Gastroesophageal sphincter (tissue), 4 donors: ENCODE measurements around the gene PDE1A. TPM values are rescaled to one million over a fixed set of nuclear protein-coding genes. Genes with fewer than 3 reads are reported as not detected.

Source experiments
- ATAC-seq: fragments of 150-250 bp; one replicate; pipeline ENCODE4 v1.9.1; 2016; ENCODE audit warnings: mild to moderate bottlenecking, moderate library complexity
- H3K27ac ChIP-seq, 4 donors: fragments of 200-600 bp; sonication (generic) in 3 of 4; 1 replicate in 3 of 4; 2 replicates in 1 of 4; pipeline ENCODE4 v1.5.1; 2016 to 2019
- H3K27me3 ChIP-seq: fragments of 200-600 bp; sonication (generic); one replicate; pipeline ENCODE4 v1.5.1; 2019
- H3K36me3 ChIP-seq, 2 donors: fragments of 200-600 bp; sonication (generic); one replicate each; pipeline ENCODE4 v1.5.1; 2019; ENCODE audit warnings: control low read depth in 1 of 2
- H3K4me1 ChIP-seq, 3 donors: fragments of 200-600 bp; sonication (generic); 1 replicate in 2 of 3; 2 replicates in 1 of 3; pipeline ENCODE4 v1.5.1; 2016 to 2019; ENCODE audit warnings: control low read depth in 2 of 3
- H3K4me3 ChIP-seq, 2 donors: fragments of 200-600 bp; sonication (generic); one replicate each; pipeline ENCODE4 v1.5.1; 2019; ENCODE audit warnings: mild to moderate bottlenecking in 1 of 2, moderate library complexity in 1 of 2
- H3K9me3 ChIP-seq, 3 donors: fragments of 200-600 bp; sonication (generic); one replicate each; pipeline ENCODE4 v1.5.1; 2017 to 2019; ENCODE audit warnings: control low read depth in 2 of 3
- CTCF ChIP-seq, 4 experiments: fragments of 200-600 bp in 2 of 4; fragments of 450-650 bp in 2 of 4; sonication (generic) in 1 of 4; IDR thresholded peaks; one replicate each; pipeline ENCODE4 v1.5.1; 2017 to 2019; ENCODE audit warnings: antibody characterized with exemption in 4 of 4, mild to moderate bottlenecking in 2 of 4, moderate library complexity in 2 of 4
- EP300 ChIP-seq: sonication (generic); formaldehyde crosslinking; IDR thresholded peaks from one replicate; pipeline ENCODE4 v1.6.1; 2017; ENCODE audit warnings: antibody characterized with exemption, mild to moderate bottlenecking
- POLR2A ChIP-seq, 2 donors: fragments of 450-650 bp; IDR thresholded peaks; one replicate each; pipeline ENCODE4 v1.6.1; 2017; ENCODE audit warnings: antibody characterized with exemption in 2 of 2, mild to moderate bottlenecking in 2 of 2, moderate library complexity in 1 of 2
- POLR2AphosphoS5 ChIP-seq: sonication (generic); formaldehyde crosslinking; IDR thresholded peaks from one replicate; pipeline ENCODE4 v1.6.1; 2017; ENCODE audit warnings: antibody characterized with exemption
- WGBS, 2 donors: methylation state at CpG; one replicate each; pipeline ENCODE4 v1.1.5; 2018; ENCODE audit warnings: low coverage in 1 of 2; 5-methylcytosine and 5-hydroxymethylcytosine counted together
- total RNA-seq, 4 donors: library from RNA; depleted of rRNA; stranded (reverse); fragments of >200 nt; gene quantifications; one replicate each; pipeline ENCODE4 v1.1.0, GENCODE V29; 2016

Gene PDE1A
- total RNA-seq, 4 donors from 2014 or later: 7.2 to 17.2 (median 11.8) TPM

- Histone ChIP-seq H3K9me3 (no peaks in the 10 kb centered on the region), H3K27me3 (no peaks in the 10 kb centered on the region), H3K4me3 (no peak overlapping the region), H3K4me1 (no peaks in the 10 kb centered on the region), H3K27ac (no peak overlapping the region), H3K36me3 (no peaks in the 10 kb centered on the region)
- WGBS, 2 donors: 75% methylated on average over 2 of the region's 4 CpGs; no CpG with 5 or more reads in 1 of the 2 donors
- ATAC-seq: no peak
- no peak for TF ChIP-seq EP300
- TF ChIP-seq POLR2A (IDR thresholded peaks at IDR 0.05): no peak
- TF ChIP-seq CTCF (IDR thresholded peaks at IDR 0.05): no peak
- no peak for TF ChIP-seq POLR2AphosphoS5
These were observed 218.4 kb downstream of the PDE1A start for GRCh38 chr2:182208421-182208820.

GRCh38 chr2:182207049-182207746 lies 219.6 kb downstream of the PDE1A start:
- ATAC-seq: no peak
- H3K4me1 ChIP-seq: no peaks in the 10 kb centered on the region
- no peaks in the 10 kb centered on the region for H3K27me3 ChIP-seq
- H3K36me3 ChIP-seq: no peaks in the 10 kb centered on the region
- TF ChIP-seq EP300 (no peak), POLR2A (IDR thresholded peaks at IDR 0.05) (no peak), CTCF (IDR thresholded peaks at IDR 0.05) (no peak), POLR2AphosphoS5 (no peak)
- H3K9me3 ChIP-seq: no peaks in the 10 kb centered on the region
- no peak overlapping the region for H3K27ac ChIP-seq
- H3K4me3 ChIP-seq: no peak overlapping the region
- WGBS, 2 donors: 80 to 93% methylated on average over 4 to 5 of the region's 5 CpGs

- Histone ChIP-seq H3K36me3 (peaks cover 0 to 6% of the 10 kb centered on the region in 2 donors), H3K27me3 (no peaks in the 10 kb centered on the region), H3K9me3 (no peaks in the 10 kb centered on the region), H3K27ac (no peak overlapping the region), H3K4me3 (no peak overlapping the region), H3K4me1 (no peaks in the 10 kb centered on the region)
- ATAC-seq: no peak
- TF ChIP-seq POLR2AphosphoS5 (no peak), EP300 (no peak), POLR2A (IDR thresholded peaks at IDR 0.05) (no peak), CTCF (IDR thresholded peaks at IDR 0.05) (no peak)
These were observed 229.3 kb downstream of the PDE1A start for GRCh38 chr2:182197529-182197928.

- Histone ChIP-seq H3K9me3 (no peaks in the 10 kb centered on the region), H3K27ac (no peak overlapping the region), H3K4me1 (no peaks in the 10 kb centered on the region), H3K36me3 (no peaks in the 10 kb centered on the region), H3K4me3 (no peak overlapping the region), H3K27me3 (no peaks in the 10 kb centered on the region)
- WGBS, 2 donors: 89 to 90% methylated on average over 3 to 5 of the region's 5 CpGs
- TF ChIP-seq EP300: no peak
- no peak for TF ChIP-seq POLR2AphosphoS5
- no peak for TF ChIP-seq POLR2A (IDR thresholded peaks at IDR 0.05)
- TF ChIP-seq CTCF (IDR thresholded peaks at IDR 0.05): no peak
- ATAC-seq: no peak
These were observed 233.5 kb downstream of the PDE1A start for GRCh38 chr2:182193291-182193690.

GRCh38 chr2:182191061-182191460 lies 235.8 kb downstream of the PDE1A start:
- Histone ChIP-seq H3K4me3 (no peak overlapping the region), H3K4me1 (no peaks in the 10 kb centered on the region), H3K9me3 (no peaks in the 10 kb centered on the region), H3K27ac (no peak overlapping the region), H3K27me3 (no peaks in the 10 kb centered on the region), H3K36me3 (no peaks in the 10 kb centered on the region)
- 79 to 91% methylated on average over 2 of the region's 2 CpGs for WGBS, 2 donors
- TF ChIP-seq CTCF (IDR thresholded peaks at IDR 0.05): no peak
- no peak for TF ChIP-seq EP300
- ATAC-seq: no peak
